ENCODE results near the gene JAGN1. TPM values are rescaled to one million over a fixed set of nuclear protein-coding genes. Genes with fewer than 3 reads are reported as not detected.

Gene JAGN1
- total and polyA plus RNA-seq, 2 donors (not counting 1 experiment from before 2014, with no cell fraction given): 20.3 to 25.7 TPM

DNA sequence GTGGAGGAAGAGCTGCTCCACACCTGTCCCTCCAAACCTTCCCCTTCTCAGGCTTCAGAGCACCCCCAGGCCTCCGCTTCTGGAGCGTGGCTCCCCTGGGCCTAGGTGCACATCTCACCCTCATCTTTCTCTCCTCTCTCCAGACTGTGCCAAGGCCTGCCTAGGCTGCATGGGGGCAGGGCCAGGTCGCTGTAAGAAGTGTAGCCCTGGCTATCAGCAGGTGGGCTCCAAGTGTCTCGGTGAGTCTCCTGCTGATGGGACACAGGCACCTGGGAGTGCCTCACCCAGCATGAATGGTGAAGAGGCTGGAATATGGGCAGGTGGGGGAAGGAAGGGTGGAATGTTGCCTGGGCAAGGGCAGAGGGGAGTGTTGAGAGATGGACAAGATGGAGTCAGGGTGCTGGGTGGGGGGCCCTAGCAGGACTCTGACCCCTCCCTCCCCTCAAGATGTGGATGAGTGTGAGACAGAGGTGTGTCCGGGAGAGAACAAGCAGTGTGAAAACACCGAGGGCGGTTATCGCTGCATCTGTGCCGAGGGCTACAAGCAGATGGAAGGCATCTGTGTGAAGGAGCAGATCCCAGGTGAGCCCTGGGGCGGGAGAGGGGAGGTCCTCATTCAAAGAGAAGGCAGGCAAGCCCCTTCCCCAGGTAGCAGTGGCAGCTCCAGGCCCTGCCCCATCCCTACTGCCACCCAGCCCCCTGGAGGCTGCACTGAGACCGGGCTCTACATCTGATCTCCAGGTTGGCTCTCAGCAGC is 52.7 kb downstream of the JAGN1 start:
- H3K4me2 ChIP-seq (replicated peaks; ENCODE audit: low read depth, low read length, poor library complexity, severe bottlenecking): no peak overlapping the region
- H3K9ac ChIP-seq (ENCODE audit: low read length): no peak overlapping the region
- CTCF ChIA-PET: interaction anchor here (1.6 to 1.7 kb wide), 2 partner anchors 10 to 12 kb away, joined by 3 to 8 read pairs; partner anchors contain the start of gene CRELD1
- WGBS (ENCODE audit: insufficient coverage): 93% methylated on average over 10 of the region's 11 CpGs
- Mint-ChIP-seq H3K4me1 (peaks cover 5% of the 10 kb centered on the region), H3K27me3 (no peaks in the 10 kb centered on the region), H3K27ac (no peak overlapping the region), H3K4me3 (no peak overlapping the region), H3K9me3 (ENCODE audit: insufficient read depth) (no peaks in the 10 kb centered on the region)
- peaks cover 0 to 5% of the 10 kb centered on the region in 2 donors for H3K4me1 ChIP-seq (ENCODE audit: control insufficient read depth in 2 of 2, insufficient read depth in 2 of 2, low read length in 2 of 2)
- no peak overlapping the region for H3K27ac ChIP-seq (ENCODE audit: low read length in 2 of 2)
- H3K9me3 ChIP-seq (ENCODE audit: control extremely low read depth in 1 of 3, control insufficient read depth in 2 of 3, insufficient read depth in 1 of 3, low read length in 2 of 3): no peaks in the 10 kb centered on the region
- H3K27me3 ChIP-seq (replicated peaks in 1 of 4; ENCODE audit: control extremely low read depth in 1 of 4, control insufficient read depth in 3 of 4, insufficient read depth in 4 of 4, low read length in 3 of 4): no peaks in the 10 kb centered on the region
- intact Hi-C loops (cut with micrococcal nuclease): no loop called here
- POLR2A ChIA-PET: no interaction called here
- H2AFZ ChIP-seq (ENCODE audit: insufficient read depth, low read depth, low read length, poor library complexity, severe bottlenecking): no peak overlapping the region
- DNase-seq (no peak), ATAC-seq (ENCODE audit: low read depth) (no peak)
- H3K79me2 ChIP-seq (ENCODE audit: control insufficient read depth, insufficient read depth, low read length): no peaks in the 10 kb centered on the region
- TF ChIP-seq EZH2 (IDR thresholded peaks at IDR 0.05; ENCODE audit: borderline replicate concordance, insufficient read depth, low read depth, low read length, poor library complexity, severe bottlenecking): no peak
- TF ChIP-seq, protein P1, sequence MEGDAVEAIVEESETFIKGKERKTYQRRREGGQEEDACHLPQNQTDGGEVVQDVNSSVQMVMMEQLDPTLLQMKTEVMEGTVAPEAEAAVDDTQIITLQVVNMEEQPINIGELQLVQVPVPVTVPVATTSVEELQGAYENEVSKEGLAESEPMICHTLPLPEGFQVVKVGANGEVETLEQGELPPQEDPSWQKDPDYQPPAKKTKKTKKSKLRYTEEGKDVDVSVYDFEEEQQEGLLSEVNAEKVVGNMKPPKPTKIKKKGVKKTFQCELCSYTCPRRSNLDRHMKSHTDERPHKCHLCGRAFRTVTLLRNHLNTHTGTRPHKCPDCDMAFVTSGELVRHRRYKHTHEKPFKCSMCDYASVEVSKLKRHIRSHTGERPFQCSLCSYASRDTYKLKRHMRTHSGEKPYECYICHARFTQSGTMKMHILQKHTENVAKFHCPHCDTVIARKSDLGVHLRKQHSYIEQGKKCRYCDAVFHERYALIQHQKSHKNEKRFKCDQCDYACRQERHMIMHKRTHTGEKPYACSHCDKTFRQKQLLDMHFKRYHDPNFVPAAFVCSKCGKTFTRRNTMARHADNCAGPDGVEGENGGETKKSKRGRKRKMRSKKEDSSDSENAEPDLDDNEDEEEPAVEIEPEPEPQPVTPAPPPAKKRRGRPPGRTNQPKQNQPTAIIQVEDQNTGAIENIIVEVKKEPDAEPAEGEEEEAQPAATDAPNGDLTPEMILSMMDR (IDR thresholded peaks at IDR 0.05): no peak
- no peak overlapping the region for H3K4me3 ChIP-seq (ENCODE audit: control extremely low read depth in 1 of 5, extremely low read depth in 1 of 5, insufficient read depth in 1 of 5, low read depth in 2 of 5, low read length in 4 of 5)
- H3K36me3 ChIP-seq (replicated peaks in 1 of 2; ENCODE audit: control extremely low read depth in 1 of 2, control insufficient read depth in 1 of 2, extremely low read depth in 1 of 2, insufficient read depth in 2 of 2, low read length in 1 of 2): peaks cover 0 to 8% of the 10 kb centered on the region in 2 experiments
- no peaks in the 10 kb centered on the region for H4K20me1 ChIP-seq (ENCODE audit: control insufficient read depth, insufficient read depth, low read length, poor library complexity, severe bottlenecking)

Small RNA genes within 50 kb of the gene (small RNA-seq; reads per million reads assigned to genes)
- gene RNU6-882P (ENCODE audit: insufficient read length, low read depth, low replicate concordance): not detected

Other genes starting within 250 kb of the JAGN1 start
- 98.2 and 105 TPM in 2 replicates for gene MTMR14, start 241.1 kb upstream of the JAGN1 start, total RNA-seq
- 76.0 and 82.3 TPM in 2 replicates for gene MTMR14, start 241.1 kb upstream of the JAGN1 start, polyA plus RNA-seq
- gene CPNE9, start 186.8 kb upstream of the JAGN1 start, total RNA-seq: 0.37 and 1.2 TPM in 2 replicates
- 0.20 and 0.30 TPM in 2 replicates for gene CPNE9, start 186.8 kb upstream of the JAGN1 start, polyA plus RNA-seq
- 36.5 and 40.1 TPM in 2 replicates for gene BRPF1, start 158.9 kb upstream of the JAGN1 start, total RNA-seq
- 22.2 and 24.4 TPM in 2 replicates for gene BRPF1, start 158.9 kb upstream of the JAGN1 start, polyA plus RNA-seq
- gene OGG1, start 140.7 kb upstream of the JAGN1 start, total RNA-seq: 81.6 and 90.8 TPM in 2 replicates
- 26.5 and 45.6 TPM in 2 replicates for gene OGG1, start 140.7 kb upstream of the JAGN1 start, polyA plus RNA-seq
- gene CAMK1, start 120.7 kb upstream of the JAGN1 start, total RNA-seq: 0.57 and 1.1 TPM in 2 replicates
- gene CAMK1, start 120.7 kb upstream of the JAGN1 start, polyA plus RNA-seq: 0.82 and 0.97 TPM in 2 replicates
- 43.4 and 45.6 TPM in 2 replicates for gene TADA3, start 98.1 kb upstream of the JAGN1 start, total RNA-seq
- gene TADA3, start 98.1 kb upstream of the JAGN1 start, polyA plus RNA-seq: 42.5 and 45.4 TPM in 2 replicates
- 174 and 179 TPM in 2 replicates for gene ARPC4, start 97.5 kb upstream of the JAGN1 start, total RNA-seq
- gene ARPC4, start 97.5 kb upstream of the JAGN1 start, polyA plus RNA-seq: 110 and 114 TPM in 2 replicates
- 84.5 and 84.6 TPM in 2 replicates for gene TTLL3, start 80.3 kb upstream of the JAGN1 start, total RNA-seq
- gene TTLL3, start 80.3 kb upstream of the JAGN1 start, polyA plus RNA-seq: 156 and 168 TPM in 2 replicates
- 60.7 and 62.1 TPM in 2 replicates for gene RPUSD3, start 46.6 kb upstream of the JAGN1 start, total RNA-seq
- gene RPUSD3, start 46.6 kb upstream of the JAGN1 start, polyA plus RNA-seq: 31.8 and 57.0 TPM in 2 replicates
- gene CIDEC, start 10.4 kb upstream of the JAGN1 start, total RNA-seq: not detected in 2 replicates
- gene CIDEC, start 10.4 kb upstream of the JAGN1 start, polyA plus RNA-seq: not detected in 2 replicates
- gene IL17RE, start 12.2 kb downstream of the JAGN1 start, total RNA-seq: 0.34 TPM in 1 of 2 replicates, not detected in the other
- gene IL17RE, start 12.2 kb downstream of the JAGN1 start, polyA plus RNA-seq: 0.37 and 0.48 TPM in 2 replicates
- 0.24 and 0.25 TPM in 2 replicates for gene IL17RC, start 26.5 kb downstream of the JAGN1 start, total RNA-seq
- gene IL17RC, start 26.5 kb downstream of the JAGN1 start, polyA plus RNA-seq: 0.98 and 1.2 TPM in 2 replicates
- gene CRELD1, start 43.2 kb downstream of the JAGN1 start, total RNA-seq: 47.4 and 47.6 TPM in 2 replicates
- gene CRELD1, start 43.2 kb downstream of the JAGN1 start, polyA plus RNA-seq: 46.0 and 46.8 TPM in 2 replicates
- 3.9 and 4.4 TPM in 2 replicates for gene PRRT3, start 61.8 kb downstream of the JAGN1 start, total RNA-seq
- 1.0 and 1.7 TPM in 2 replicates for gene PRRT3, start 61.8 kb downstream of the JAGN1 start, polyA plus RNA-seq
- 38.0 and 38.6 TPM in 2 replicates for gene EMC3, start 96.2 kb downstream of the JAGN1 start, total RNA-seq
- gene EMC3, start 96.2 kb downstream of the JAGN1 start, polyA plus RNA-seq: 38.7 and 64.8 TPM in 2 replicates
- gene FANCD2, start 135.8 kb downstream of the JAGN1 start, total RNA-seq: 31.7 and 35.5 TPM in 2 replicates
- gene FANCD2, start 135.8 kb downstream of the JAGN1 start, polyA plus RNA-seq: 65.8 and 98.5 TPM in 2 replicates
- not detected in 2 replicates for gene FANCD2OS, start 217.6 kb downstream of the JAGN1 start, total RNA-seq
- not detected in 2 replicates for gene FANCD2OS, start 217.6 kb downstream of the JAGN1 start, polyA plus RNA-seq
- 82.8 and 86.3 TPM in 2 replicates for gene BRK1, start 225.1 kb downstream of the JAGN1 start, total RNA-seq
- gene BRK1, start 225.1 kb downstream of the JAGN1 start, polyA plus RNA-seq: 37.2 and 55.0 TPM in 2 replicates

Measured in B cell (primary cell).